ENCODE results near the gene EML4. TPM values are rescaled to one million over a fixed set of nuclear protein-coding genes. Genes with fewer than 3 reads are reported as not detected.
"Not testable (repeated sequence)": the region's sequence is repeated elsewhere in the genome, so short reads cannot be mapped to it uniquely, and the experiment has no call there.

EML4 gene
- total RNA-seq, 4 donors from 2014 or later = 20.8 to 29.8 (median 25.3) TPM

- Histone ChIP-seq H3K27me3 (no peaks in the 10 kb centered on the region), H3K36me3 (peaks cover 0 to 91% (median 0%) of the 10 kb centered on the region in 3 donors), H3K4me3 (no peak overlapping the region), H3K27ac (no peak overlapping the region), H3K4me1 (no peaks in the 10 kb centered on the region), H3K9me3 (no peaks in the 10 kb centered on the region)
- DNase-seq (ENCODE audit: low spot score in 2 of 2) = no peak
- TF ChIP-seq POLR2A (IDR thresholded peaks at IDR 0.05) = no peak
- no peak for TF ChIP-seq EP300 (IDR thresholded peaks at IDR 0.05)
- TF ChIP-seq, protein P1, sequence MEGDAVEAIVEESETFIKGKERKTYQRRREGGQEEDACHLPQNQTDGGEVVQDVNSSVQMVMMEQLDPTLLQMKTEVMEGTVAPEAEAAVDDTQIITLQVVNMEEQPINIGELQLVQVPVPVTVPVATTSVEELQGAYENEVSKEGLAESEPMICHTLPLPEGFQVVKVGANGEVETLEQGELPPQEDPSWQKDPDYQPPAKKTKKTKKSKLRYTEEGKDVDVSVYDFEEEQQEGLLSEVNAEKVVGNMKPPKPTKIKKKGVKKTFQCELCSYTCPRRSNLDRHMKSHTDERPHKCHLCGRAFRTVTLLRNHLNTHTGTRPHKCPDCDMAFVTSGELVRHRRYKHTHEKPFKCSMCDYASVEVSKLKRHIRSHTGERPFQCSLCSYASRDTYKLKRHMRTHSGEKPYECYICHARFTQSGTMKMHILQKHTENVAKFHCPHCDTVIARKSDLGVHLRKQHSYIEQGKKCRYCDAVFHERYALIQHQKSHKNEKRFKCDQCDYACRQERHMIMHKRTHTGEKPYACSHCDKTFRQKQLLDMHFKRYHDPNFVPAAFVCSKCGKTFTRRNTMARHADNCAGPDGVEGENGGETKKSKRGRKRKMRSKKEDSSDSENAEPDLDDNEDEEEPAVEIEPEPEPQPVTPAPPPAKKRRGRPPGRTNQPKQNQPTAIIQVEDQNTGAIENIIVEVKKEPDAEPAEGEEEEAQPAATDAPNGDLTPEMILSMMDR (IDR thresholded peaks at IDR 0.05) = no peak
- WGBS, 2 donors = 83 to 93% methylated on average over 3 of the region's 3 CpGs
These were observed 165.1 kb downstream of the EML4 start for GRCh38 chr2:42334220-42334619.

DNA sequence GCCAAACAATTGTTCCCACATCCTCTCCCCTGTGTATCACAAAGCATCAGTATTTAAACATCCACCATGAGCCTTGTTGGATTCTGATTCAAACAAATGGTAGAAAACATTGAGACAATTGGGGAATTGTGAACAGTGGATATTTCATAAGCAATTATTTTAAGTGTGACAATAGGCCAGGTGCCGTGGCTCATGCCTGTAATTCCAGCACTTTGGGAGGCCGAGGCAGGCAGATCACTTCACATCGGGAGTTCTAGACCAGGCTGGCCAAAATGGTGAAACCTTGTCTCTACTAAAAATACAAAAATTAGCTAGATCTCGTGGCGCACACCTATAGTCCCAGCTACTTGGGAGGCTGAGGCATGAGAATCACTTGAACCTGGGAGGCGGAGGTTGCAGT, 165.7 kb downstream of the EML4 start:
- H3K36me3 ChIP-seq = peaks cover 0 to 91% (median 0%) of the 10 kb centered on the region in 3 donors
- not testable (repeated sequence) for H3K27ac ChIP-seq
- 91 to 97% methylated on average over 6 of the region's 6 CpGs for WGBS, 2 donors

GRCh38 chr2:42335514-42336104, 166.5 kb downstream of the EML4 start:
- no peak for DNase-seq (ENCODE audit: low spot score in 2 of 2)
- peaks cover 0 to 96% (median 0%) of the 10 kb centered on the region in 3 donors for H3K36me3 ChIP-seq
- 91 to 96% methylated on average over 10 of the region's 10 CpGs for WGBS, 2 donors

More for the DNA sequence above, 165.7 kb downstream of the EML4 start:
- H3K9me3 ChIP-seq; DNase-seq (ENCODE audit: low spot score in 2 of 2); H3K4me3 ChIP-seq; H3K4me1 ChIP-seq; H3K27me3 ChIP-seq: not testable (repeated sequence)

GRCh38 chr2:42336361-42336965, 167.3 kb downstream of the EML4 start:
- H3K4me1 ChIP-seq = peaks cover 0 to 11% (median 0%) of the 10 kb centered on the region in 4 donors
- DNase-seq (ENCODE audit: low spot score in 2 of 2) = no peak
- no peak overlapping the region for H3K27ac ChIP-seq
- no peak overlapping the region for H3K4me3 ChIP-seq
- no peak for TF ChIP-seq POLR2A (IDR thresholded peaks at IDR 0.05)
- TF ChIP-seq EP300 (IDR thresholded peaks at IDR 0.05) = no peak
- TF ChIP-seq, protein P1 (IDR thresholded peaks at IDR 0.05) = no peak
- no peaks in the 10 kb centered on the region for H3K27me3 ChIP-seq
- H3K36me3 ChIP-seq = peaks cover 0 to 93% (median 0%) of the 10 kb centered on the region in 3 donors
- H3K9me3 ChIP-seq = no peaks in the 10 kb centered on the region
- 96 to 97% methylated on average over 9 of the region's 9 CpGs for WGBS, 2 donors

More at GRCh38 chr2:42335514-42336104, 166.5 kb downstream of the EML4 start:
- Histone ChIP-seq H3K27me3 (no peaks in the 10 kb centered on the region), H3K4me1 (peaks cover 0 to 3% (median 0%) of the 10 kb centered on the region in 4 donors), H3K27ac (no peak overlapping the region), H3K4me3 (no peak overlapping the region), H3K9me3 (no peaks in the 10 kb centered on the region)
- TF ChIP-seq POLR2A (IDR thresholded peaks at IDR 0.05) (no peak), EP300 (IDR thresholded peaks at IDR 0.05) (no peak)
- TF ChIP-seq, protein P1 (IDR thresholded peaks at IDR 0.05) = no peak

DNA sequence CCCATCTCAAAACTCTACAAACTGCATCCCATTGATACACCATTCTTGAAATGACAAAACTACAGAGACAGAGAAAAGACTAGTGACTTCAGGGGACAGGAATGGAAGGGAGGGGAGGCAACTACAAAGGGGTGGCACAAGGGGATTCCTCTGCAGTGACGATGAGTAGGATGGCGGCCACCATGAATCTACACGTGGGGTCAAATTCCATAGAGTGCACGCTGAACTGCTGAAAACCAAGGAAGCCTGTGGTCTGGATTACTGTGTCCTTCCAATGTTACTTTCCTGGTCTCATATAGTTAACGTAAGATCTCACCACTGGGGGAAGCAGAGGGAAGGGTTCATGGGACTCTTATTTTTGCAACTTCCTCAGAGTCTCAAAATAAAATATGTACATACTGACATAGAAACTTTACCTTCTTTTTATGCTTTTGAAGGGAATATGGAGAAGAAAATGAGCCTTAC, 168.2 kb downstream of the EML4 start:
- Histone ChIP-seq H3K27ac (no peak overlapping the region), H3K9me3 (no peaks in the 10 kb centered on the region), H3K36me3 (peaks cover 0 to 84% (median 0%) of the 10 kb centered on the region in 3 donors), H3K27me3 (no peaks in the 10 kb centered on the region), H3K4me1 (peaks cover 0 to 21% (median 3%) of the 10 kb centered on the region in 4 donors), H3K4me3 (no peak overlapping the region)
- TF ChIP-seq POLR2A (IDR thresholded peaks at IDR 0.05) (no peak), EP300 (IDR thresholded peaks at IDR 0.05) (no peak)
- TF ChIP-seq, protein P1 (IDR thresholded peaks at IDR 0.05) = no peak
- 79 to 87% methylated on average over 5 of the region's 5 CpGs for WGBS, 2 donors
- DNase-seq (ENCODE audit: low spot score in 2 of 2) = no peak

Measured in tibial nerve (tissue), 4 donors.